ENCODE data around the gene TRABD2B. TPM values are rescaled to one million over a fixed set of nuclear protein-coding genes. Genes with fewer than 3 reads are reported as not detected.

TRABD2B gene
- polyA plus RNA-seq, 6 donors from 2014 or later: not detected

DNA sequence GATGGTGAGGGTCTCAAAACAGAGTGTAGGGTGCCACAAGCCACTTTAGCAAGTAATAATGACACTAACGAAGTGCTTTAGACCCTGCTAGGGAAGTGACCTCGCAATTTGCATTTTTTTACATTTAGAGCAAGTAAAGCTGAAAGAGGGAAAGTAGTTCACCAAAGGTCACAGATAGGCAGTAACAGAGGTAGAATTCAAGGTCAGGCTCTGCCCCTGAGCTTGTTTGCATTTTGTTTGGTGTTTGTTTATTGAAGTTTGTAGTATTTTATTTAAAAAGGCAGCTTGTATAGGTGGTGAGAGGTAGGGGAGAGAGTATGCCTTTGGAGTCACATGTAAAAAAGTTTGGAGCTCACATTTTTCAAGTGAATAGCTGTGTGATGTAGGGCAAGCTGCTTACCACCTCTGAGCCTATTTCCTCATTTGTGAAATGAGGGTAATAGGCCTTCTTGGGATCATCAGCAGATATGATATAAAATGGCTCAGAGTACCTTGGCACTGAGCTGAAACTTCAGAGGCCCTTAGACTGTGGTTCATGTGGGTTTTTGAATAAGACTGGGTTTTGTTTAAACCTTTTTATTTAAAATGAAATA lies 142.5 kb downstream of the TRABD2B start:
- Mint-ChIP-seq H3K27ac (no peak overlapping the region), H3K27me3 (peaks cover 0 to 14% (median 4%) of the 10 kb centered on the region in 3 donors), H3K9me3 (no peaks in the 10 kb centered on the region), H3K4me3 (no peak overlapping the region), H3K36me3 (no peaks in the 10 kb centered on the region), H3K4me1 (no peaks in the 10 kb centered on the region)
- DNase-seq (no peak), ATAC-seq (ENCODE audit: low read depth in 2 of 2) (no peak)

DNA sequence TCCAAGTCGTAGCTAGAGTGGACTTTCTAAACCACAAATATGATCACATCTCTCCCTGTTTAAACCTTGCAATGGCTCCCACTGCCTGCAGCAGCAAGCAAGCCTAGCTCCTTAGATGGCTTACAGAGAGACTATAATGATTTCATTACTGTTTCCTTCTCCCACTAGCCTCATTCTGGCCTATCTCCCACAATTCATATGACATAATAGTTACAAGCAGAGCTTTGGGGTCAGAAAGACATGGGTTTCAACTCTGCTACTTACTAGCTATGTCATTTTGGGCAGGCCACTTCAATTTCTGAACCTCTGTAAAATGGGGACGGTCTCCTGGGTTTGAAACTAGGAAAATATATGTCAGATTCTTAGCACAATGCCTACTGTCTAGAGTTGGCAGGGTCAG lies 143.3 kb downstream of the TRABD2B start:
- Mint-ChIP-seq H3K36me3 (no peaks in the 10 kb centered on the region), H3K27me3 (peaks cover 0 to 6% (median 0%) of the 10 kb centered on the region in 3 donors), H3K4me3 (no peak overlapping the region), H3K9me3 (no peaks in the 10 kb centered on the region), H3K4me1 (no peaks in the 10 kb centered on the region), H3K27ac (no peak overlapping the region)
- ATAC-seq (ENCODE audit: low read depth in 2 of 2) (no peak), DNase-seq (no peak)

DNA sequence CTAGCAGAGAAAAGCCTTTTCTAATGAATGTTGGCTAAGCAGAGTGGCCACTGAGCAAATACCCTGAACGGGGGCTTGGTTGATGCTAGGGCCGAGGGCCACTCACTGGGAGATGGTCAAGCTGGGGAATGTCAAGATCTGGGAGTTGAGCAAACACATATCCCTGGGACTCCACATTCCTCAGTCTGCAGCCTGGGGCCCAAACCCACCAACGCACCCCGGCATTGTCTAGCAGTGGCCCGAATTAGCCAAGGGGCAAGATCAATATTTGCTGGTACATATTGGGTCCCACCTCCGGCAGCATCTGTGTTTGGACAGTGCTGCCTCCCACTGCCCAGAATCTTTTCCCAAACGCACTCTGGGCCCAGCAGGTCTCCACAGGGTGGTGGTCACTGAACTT lies 144.1 kb downstream of the TRABD2B start:
- Mint-ChIP-seq H3K9me3 (no peaks in the 10 kb centered on the region), H3K36me3 (no peaks in the 10 kb centered on the region), H3K4me1 (no peaks in the 10 kb centered on the region), H3K4me3 (no peak overlapping the region), H3K27ac (no peak overlapping the region), H3K27me3 (peaks cover 0 to 4% (median 0%) of the 10 kb centered on the region in 3 donors)
- ATAC-seq (ENCODE audit: low read depth in 2 of 2): no peak
- DNase-seq: no peak

DNA sequence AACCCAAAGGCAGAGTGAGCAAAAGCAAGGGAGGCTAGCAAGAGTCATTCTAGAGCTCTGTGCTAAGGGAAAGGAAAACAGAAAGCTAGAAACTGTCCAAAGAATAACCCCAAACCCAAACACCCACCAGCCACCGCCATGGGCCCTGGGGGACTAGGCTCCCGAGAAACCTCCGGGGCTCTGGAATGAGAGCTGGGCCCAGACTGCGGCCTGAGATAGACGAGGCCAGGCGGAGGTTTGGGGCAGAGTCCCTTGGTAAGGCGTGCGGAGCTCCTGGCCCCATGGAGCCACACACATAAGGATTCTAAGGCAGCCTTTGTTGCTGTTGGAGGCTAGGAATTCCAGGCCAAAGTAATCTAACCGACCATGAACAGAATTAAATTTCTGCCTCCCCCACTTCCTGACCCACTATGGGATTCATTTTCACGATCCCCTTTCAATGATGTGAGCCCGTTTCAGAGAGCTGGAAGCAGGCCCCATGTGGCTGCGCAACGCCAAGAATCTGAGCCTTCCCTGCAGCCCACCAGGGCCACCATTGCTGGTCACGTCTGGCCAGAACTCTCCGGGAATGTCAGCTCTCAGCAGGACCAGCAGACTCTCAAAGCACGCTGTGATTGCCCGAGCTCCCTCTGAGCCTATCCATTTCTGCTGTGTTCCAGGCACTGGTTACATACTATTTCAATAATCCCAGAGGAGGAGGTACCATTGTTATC lies 145.0 kb downstream of the TRABD2B start:
- no peak overlapping the region for H3K4me3 Mint-ChIP-seq
- H3K36me3 Mint-ChIP-seq: no peaks in the 10 kb centered on the region
- no peak overlapping the region for H3K27ac Mint-ChIP-seq

DNA sequence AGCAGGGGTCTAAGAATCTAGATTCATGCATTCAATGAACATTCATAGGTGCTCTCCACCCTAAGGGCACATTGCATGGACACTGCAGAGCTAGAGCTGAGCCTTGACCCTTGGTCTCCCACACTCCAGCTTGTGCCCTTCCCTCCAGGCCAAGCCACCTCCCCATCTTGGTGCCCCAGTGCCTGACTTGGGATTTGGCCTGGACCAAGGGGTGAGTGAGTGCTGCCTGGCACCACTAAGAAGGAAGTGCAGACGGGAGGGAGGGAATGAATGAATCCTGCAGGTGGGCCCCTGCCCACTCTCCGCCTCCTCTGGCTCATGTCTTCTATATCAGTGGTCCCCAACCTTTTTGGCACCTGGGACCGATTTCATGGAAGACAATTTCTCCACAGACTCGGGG lies 146.7 kb downstream of the TRABD2B start:
- no peak for ATAC-seq (ENCODE audit: low read depth in 2 of 2)
- no peak for DNase-seq
- H3K4me3 Mint-ChIP-seq: no peak overlapping the region
- H3K36me3 Mint-ChIP-seq: no peaks in the 10 kb centered on the region
- H3K9me3 Mint-ChIP-seq: no peaks in the 10 kb centered on the region
- peaks cover 0 to 4% (median 0%) of the 10 kb centered on the region in 3 donors for H3K27me3 Mint-ChIP-seq
- H3K27ac Mint-ChIP-seq: no peak overlapping the region
- H3K4me1 Mint-ChIP-seq: no peaks in the 10 kb centered on the region

More for the DNA sequence above, 145.0 kb downstream of the TRABD2B start:
- H3K9me3 Mint-ChIP-seq: no peaks in the 10 kb centered on the region
- no peaks in the 10 kb centered on the region for H3K27me3 Mint-ChIP-seq
- DNase-seq: no peak
- ATAC-seq (ENCODE audit: low read depth in 2 of 2): no peak
- H3K4me1 Mint-ChIP-seq: no peaks in the 10 kb centered on the region

DNA sequence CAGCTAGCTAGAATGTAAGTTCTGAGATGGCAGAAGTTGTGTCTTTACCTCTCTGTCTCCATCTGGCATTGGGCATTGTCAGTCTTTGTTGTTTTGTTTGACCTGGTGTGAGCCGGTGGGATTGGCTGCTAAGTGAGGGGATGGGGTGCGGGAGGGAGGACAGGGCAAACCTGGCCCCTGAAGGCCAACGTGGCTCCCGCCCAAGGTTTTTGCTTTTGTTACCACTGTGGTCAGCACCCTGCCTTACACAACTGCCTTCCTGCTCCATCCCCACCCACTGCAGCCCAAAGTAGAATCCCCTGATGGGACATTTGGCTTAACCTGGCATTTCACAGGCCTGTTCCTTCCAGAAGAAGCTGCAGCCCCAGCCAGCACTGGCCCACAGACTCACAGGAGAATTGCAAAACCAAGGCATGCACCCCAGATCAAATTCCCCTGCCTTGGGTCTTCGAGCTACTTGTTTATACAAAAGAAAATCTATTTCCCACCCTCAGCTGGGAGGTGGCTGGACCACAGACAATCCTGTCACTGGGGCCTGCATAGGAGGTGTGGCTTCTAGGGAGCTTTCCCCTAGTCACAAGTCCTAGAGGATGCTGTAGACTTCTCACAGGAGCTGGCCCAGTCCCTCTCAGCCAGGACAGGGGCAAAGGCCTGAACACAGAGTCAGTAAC lies 147.5 kb downstream of the TRABD2B start:
- no peaks in the 10 kb centered on the region for H3K9me3 Mint-ChIP-seq
- DNase-seq (no peak), ATAC-seq (ENCODE audit: low read depth in 2 of 2) (no peak)
- H3K4me1 Mint-ChIP-seq: no peaks in the 10 kb centered on the region
- no peak overlapping the region for H3K27ac Mint-ChIP-seq
- no peaks in the 10 kb centered on the region for H3K36me3 Mint-ChIP-seq
- peaks cover 0 to 9% (median 4%) of the 10 kb centered on the region in 3 donors for H3K27me3 Mint-ChIP-seq
- H3K4me3 Mint-ChIP-seq: no peak overlapping the region

DNA sequence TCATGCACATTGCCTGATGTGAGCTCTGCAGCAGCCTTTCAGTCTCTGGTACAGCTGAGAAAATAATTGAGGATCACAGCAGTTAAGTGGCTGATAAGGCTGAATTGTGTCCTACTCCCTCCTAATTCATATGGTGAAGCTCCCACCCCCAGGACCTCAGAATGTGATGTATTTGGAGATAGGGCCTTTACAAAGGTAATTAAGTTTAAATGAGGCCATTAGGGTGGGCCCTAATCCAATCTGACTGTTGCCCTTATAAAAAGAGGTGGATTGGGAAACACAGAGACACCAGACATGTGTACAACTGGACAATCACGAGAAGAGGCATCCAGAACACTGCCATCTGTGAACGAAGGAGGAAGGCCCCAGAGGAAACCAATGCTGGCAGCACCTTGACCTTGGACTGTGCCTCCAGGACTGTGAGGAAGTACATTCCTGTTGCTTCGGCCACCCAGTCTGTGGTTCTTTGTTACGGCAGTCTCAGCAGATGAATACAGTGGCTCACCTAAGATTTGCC lies 148.1 kb downstream of the TRABD2B start:
- H3K27ac Mint-ChIP-seq: no peak overlapping the region
- no peak overlapping the region for H3K4me3 Mint-ChIP-seq
- H3K36me3 Mint-ChIP-seq: no peaks in the 10 kb centered on the region
- no peak for DNase-seq
- no peak for ATAC-seq (ENCODE audit: low read depth in 2 of 2)
- H3K4me1 Mint-ChIP-seq: no peaks in the 10 kb centered on the region
- H3K27me3 Mint-ChIP-seq: peaks cover 0 to 14% (median 10%) of the 10 kb centered on the region in 3 donors
- H3K9me3 Mint-ChIP-seq: no peaks in the 10 kb centered on the region

DNA sequence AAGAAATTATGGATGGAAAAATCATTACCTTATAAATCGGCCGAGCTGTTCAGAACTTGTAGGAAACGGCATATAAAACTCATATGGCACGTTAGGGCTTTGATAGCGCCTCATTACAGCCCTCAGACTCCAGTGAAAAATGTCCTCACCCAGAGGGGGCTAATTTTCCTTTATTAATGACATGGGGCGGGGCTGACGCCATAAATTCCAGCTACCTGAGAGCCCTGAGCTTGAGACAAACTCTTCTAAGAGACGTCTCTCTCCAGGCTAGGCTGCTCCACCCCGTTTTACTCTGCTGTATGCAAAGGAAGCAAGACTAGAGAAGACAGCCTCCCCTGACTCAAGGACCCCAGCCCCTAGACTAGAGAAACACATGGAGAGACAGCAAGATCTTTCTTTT lies 149.4 kb downstream of the TRABD2B start:
- DNase-seq (no peak), ATAC-seq (ENCODE audit: low read depth in 2 of 2) (no peak)
- Mint-ChIP-seq H3K27me3 (peaks cover 7 to 20% (median 20%) of the 10 kb centered on the region in 3 donors), H3K4me1 (no peaks in the 10 kb centered on the region), H3K27ac (no peak overlapping the region), H3K36me3 (no peaks in the 10 kb centered on the region), H3K4me3 (no peak overlapping the region), H3K9me3 (no peaks in the 10 kb centered on the region)

DNA sequence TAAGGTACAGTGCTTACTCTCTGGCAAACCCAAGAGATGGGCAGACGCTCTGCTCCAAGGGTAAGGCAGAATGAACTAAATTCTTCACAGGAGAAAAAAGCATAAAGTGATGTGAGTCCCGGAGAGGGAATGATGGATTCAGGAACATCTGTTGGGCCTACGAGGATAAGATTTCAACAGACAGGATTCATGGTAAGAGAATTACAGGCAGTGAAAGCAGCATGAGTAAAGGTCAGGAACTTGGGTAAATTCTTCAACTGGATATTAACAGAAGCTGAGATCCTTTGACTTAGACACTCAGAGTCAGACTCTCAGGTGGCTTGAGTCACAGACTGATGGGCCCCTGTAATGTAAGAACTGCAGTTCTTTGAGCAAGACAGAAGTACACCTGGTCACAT lies 152.6 kb downstream of the TRABD2B start:
- peaks cover 11 to 25% (median 20%) of the 10 kb centered on the region in 3 donors for H3K27me3 Mint-ChIP-seq
- no peaks in the 10 kb centered on the region for H3K36me3 Mint-ChIP-seq
- H3K27ac Mint-ChIP-seq: no peak overlapping the region
- H3K4me3 Mint-ChIP-seq: no peak overlapping the region
- no peak for ATAC-seq (ENCODE audit: low read depth in 2 of 2)
- H3K4me1 Mint-ChIP-seq: no peaks in the 10 kb centered on the region
- no peak for DNase-seq
- no peaks in the 10 kb centered on the region for H3K9me3 Mint-ChIP-seq

DNA sequence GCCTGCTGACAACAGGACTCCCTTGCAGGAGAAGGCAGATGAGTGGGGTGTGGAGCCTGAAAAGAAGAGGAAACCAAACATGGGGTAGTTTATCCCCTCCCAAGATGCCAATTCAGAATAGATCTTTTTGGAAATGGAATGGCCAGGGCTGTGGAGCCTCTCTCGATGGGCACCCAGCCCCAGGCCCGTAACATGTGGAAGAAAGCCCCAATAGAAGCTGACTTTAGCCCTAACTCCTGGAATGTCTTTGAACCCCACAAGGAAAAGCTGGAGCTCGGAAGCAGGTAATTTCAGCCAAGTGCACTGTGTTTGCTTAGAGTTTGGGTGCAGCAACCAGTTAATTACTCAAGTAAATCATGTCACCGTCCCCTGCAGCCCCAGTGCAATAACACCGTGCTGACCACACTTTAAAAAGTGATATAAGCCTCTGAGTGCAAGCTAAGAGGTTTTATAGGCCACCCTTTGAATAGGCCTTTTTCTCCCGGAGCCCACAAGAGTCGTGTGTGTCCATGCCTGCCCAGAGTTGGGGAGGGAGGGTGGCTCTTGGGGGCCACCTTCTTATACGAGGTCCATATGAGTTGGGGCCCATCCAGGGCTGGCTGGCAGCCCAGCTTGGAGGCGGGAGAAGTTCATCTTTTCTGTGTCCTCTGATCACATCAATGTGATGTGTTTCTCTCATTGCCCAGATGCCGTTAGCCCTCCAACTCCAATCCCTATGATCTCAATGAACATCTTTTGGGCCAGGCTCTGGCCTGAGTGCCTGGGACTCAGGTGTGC lies 153.2 kb downstream of the TRABD2B start:
- no peak for DNase-seq
- H3K27ac Mint-ChIP-seq: no peak overlapping the region

DNA sequence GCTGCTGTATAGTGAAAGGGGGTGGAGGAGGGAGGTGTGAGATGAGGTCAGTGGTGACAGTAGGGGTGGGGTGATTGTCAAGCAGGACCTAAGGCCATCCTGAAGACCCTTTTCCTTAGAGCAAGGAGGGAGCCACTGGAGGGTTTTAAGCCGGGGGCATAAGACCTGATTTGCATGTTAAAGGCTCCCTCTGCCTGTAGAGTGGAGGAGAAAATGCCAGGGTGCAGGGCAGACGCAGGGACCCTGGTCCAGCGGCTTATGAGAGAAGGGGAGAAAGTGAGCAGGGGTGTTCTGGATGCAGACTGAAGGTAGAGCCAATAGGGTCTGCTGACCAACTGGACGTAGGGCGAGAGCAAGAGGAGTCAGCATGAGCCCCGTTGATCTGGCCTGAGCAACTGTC lies 154.1 kb downstream of the TRABD2B start:
- ATAC-seq (ENCODE audit: low read depth in 2 of 2) (no peak), DNase-seq (no peak)
- H3K27ac Mint-ChIP-seq: no peak overlapping the region
- H3K9me3 Mint-ChIP-seq: peaks cover 0 to 4% (median 0%) of the 10 kb centered on the region in 7 donors
- H3K36me3 Mint-ChIP-seq: no peaks in the 10 kb centered on the region
- no peaks in the 10 kb centered on the region for H3K4me1 Mint-ChIP-seq
- H3K27me3 Mint-ChIP-seq: peaks cover 11 to 33% (median 20%) of the 10 kb centered on the region in 3 donors
- no peak overlapping the region for H3K4me3 Mint-ChIP-seq

More for the DNA sequence above, 153.2 kb downstream of the TRABD2B start:
- no peaks in the 10 kb centered on the region for H3K36me3 Mint-ChIP-seq
- peaks cover 11 to 25% (median 20%) of the 10 kb centered on the region in 3 donors for H3K27me3 Mint-ChIP-seq
- no peaks in the 10 kb centered on the region for H3K9me3 Mint-ChIP-seq
- H3K4me1 Mint-ChIP-seq: no peaks in the 10 kb centered on the region
- no peak overlapping the region for H3K4me3 Mint-ChIP-seq
- ATAC-seq (ENCODE audit: low read depth in 2 of 2): no peak

DNA sequence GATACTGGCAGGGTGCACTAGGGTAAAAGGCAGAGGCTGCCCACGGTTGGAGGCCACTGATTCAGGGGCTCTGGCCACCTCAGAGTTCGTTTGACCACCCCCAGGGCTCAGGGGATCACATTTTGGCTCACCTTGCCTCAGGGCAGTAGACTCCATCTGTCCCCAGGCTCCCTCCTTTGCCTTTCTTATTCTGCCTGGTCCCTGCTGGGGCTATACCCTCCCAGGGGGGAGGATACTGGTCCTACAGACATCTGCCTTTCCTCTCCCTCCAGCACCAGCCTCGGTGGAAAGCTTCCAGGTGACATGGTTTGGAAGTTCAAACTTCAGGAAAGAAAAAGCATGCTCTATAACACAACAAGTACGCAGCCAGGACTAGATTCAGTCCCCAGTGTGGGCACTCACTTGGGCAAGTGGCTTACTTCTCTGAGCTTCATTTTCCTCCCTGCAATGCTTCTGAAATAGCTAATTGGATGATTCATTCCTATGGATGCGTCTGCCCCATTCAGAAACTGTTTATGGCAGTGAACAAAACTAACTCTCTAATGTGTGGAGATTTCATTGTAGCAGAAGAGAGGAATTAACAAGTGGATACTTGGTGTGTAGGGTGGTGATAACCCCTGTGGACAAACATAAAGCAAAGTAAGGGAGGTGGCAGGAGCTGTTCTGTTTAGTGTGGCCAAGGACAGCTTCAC lies 154.8 kb downstream of the TRABD2B start:
- DNase-seq (no peak), ATAC-seq (ENCODE audit: low read depth in 2 of 2) (no peak)
- Mint-ChIP-seq H3K9me3 (peaks cover 0 to 4% (median 0%) of the 10 kb centered on the region in 7 donors), H3K4me3 (no peak overlapping the region), H3K36me3 (no peaks in the 10 kb centered on the region), H3K4me1 (no peaks in the 10 kb centered on the region), H3K27me3 (peaks cover 11 to 33% (median 20%) of the 10 kb centered on the region in 3 donors), H3K27ac (no peak overlapping the region)

DNA sequence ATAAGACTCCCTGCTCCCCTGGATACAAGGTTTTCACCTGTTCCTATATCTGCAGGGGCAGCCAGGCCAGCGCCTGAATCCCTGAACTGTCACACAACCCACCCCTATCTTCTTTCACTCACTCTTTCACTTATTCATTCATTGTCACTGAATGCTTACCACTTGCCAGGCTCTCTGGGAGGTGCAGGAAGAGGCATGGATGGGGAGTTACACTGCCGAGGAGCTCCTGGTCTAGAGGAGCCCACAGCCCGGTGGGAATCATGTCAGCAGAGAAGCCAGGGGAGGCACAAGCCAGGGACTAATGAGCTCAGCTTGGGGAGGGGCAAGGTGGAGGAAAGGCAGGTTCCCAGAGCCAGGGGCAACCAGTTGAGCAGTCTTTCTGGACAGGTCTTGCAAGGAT lies 155.8 kb downstream of the TRABD2B start:
- H3K4me1 Mint-ChIP-seq: no peaks in the 10 kb centered on the region
- H3K4me3 Mint-ChIP-seq: no peak overlapping the region
- no peak for ATAC-seq (ENCODE audit: low read depth in 2 of 2)
- no peak overlapping the region for H3K27ac Mint-ChIP-seq
- no peak for DNase-seq
- no peaks in the 10 kb centered on the region for H3K36me3 Mint-ChIP-seq
- peaks cover 11 to 33% (median 18%) of the 10 kb centered on the region in 3 donors for H3K27me3 Mint-ChIP-seq
- H3K9me3 Mint-ChIP-seq: peaks cover 0 to 4% (median 0%) of the 10 kb centered on the region in 7 donors
